ENCODE measurements around the gene SP6. TPM values are rescaled to one million over a fixed set of nuclear protein-coding genes. Genes with fewer than 3 reads are reported as not detected.

The SP6 gene
- total RNA-seq, 1 experiment from 2014 or later: 10.8 TPM

DNA sequence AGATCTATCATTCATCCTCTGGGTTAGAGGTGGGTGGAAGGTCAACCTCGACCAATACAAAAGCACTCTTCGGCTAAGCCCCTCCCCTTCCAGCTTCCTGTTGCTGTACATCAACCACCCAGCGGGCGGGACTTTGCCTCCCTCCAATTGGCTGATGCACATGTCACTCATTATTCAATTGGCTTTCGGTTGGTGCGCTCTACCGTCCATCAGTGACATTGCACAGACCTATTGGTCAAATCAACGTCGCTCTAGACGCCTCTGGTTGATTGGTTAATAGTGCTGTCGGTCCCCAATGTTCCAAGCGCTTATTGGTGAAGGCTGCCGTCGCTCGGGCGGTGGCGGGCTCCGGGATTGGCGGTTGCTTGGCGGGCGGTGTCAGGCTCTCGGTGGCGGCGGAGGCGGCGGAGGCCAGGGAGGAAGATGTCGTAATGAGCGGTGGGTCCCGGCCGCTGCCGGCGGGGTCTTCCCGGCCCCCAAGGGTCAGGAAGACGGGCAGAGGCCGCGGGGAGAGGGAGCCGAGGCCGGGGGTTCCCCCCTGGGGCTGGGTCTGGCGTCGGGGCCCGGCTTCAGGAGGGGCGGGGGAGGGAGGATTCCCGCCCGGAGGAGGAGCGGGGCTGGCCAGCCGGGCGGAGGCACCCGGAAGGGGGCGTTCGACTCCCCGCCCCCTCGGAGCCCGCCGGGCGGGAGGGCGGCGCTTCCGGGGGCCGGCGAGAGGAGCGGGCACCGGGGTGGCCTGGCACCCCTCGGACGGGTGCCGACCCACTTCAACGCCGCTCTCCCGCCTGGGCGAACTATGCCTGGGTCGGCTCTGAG, 45.1 kb upstream of the SP6 start, which contains the start of gene SP2 (continued):
- TF ChIP-seq, protein P1, sequence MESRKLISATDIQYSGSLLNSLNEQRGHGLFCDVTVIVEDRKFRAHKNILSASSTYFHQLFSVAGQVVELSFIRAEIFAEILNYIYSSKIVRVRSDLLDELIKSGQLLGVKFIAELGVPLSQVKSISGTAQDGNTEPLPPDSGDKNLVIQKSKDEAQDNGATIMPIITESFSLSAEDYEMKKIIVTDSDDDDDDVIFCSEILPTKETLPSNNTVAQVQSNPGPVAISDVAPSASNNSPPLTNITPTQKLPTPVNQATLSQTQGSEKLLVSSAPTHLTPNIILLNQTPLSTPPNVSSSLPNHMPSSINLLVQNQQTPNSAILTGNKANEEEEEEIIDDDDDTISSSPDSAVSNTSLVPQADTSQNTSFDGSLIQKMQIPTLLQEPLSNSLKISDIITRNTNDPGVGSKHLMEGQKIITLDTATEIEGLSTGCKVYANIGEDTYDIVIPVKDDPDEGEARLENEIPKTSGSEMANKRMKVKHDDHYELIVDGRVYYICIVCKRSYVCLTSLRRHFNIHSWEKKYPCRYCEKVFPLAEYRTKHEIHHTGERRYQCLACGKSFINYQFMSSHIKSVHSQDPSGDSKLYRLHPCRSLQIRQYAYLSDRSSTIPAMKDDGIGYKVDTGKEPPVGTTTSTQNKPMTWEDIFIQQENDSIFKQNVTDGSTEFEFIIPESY (IDR thresholded peaks at IDR 0.05; ENCODE audit: extremely low read depth, insufficient replicate concordance, low read length): peak; percentile 87
- TF ChIP-seq FOSL1 (IDR thresholded peaks at IDR 0.05; ENCODE audit: low read depth) (no peak), EZH2phosphoT487 (IDR thresholded peaks at IDR 0.05; ENCODE audit: borderline replicate concordance) (no peak), SP1 (IDR thresholded peaks at IDR 0.05; ENCODE audit: low read depth) (peak; percentile 100), ELF1 (IDR thresholded peaks at IDR 0.05; ENCODE audit: borderline replicate concordance, low read depth) (no peak; the same call in 1 of the 2 replicates), YY1 (IDR thresholded peaks at IDR 0.05; ENCODE audit: extremely low read depth, insufficient replicate concordance, low read depth, low read length) (peak; percentile 62), EGR1 (IDR thresholded peaks at IDR 0.05; ENCODE audit: low read depth) (peak; percentile 82), POLR2AphosphoS5 (IDR thresholded peaks at IDR 0.05; ENCODE audit: low read depth, low read length) (peak; percentile 91), POLR2A (IDR thresholded peaks at IDR 0.05; ENCODE audit: borderline replicate concordance, extremely low read depth, insufficient read depth, insufficient read length) (peak; percentile 65), EZH2 (IDR thresholded peaks at IDR 0.05) (no peak), SRF (IDR thresholded peaks at IDR 0.05; ENCODE audit: low read depth) (no peak), CEBPB (IDR thresholded peaks at IDR 0.05; ENCODE audit: low read depth) (no peak), SIN3A (IDR thresholded peaks at IDR 0.05; ENCODE audit: low read depth) (no peak)
- TF ChIP-seq, protein P2, sequence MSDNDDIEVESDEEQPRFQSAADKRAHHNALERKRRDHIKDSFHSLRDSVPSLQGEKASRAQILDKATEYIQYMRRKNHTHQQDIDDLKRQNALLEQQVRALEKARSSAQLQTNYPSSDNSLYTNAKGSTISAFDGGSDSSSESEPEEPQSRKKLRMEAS (IDR thresholded peaks at IDR 0.05): no peak
- TF ChIP-seq, protein P3, sequence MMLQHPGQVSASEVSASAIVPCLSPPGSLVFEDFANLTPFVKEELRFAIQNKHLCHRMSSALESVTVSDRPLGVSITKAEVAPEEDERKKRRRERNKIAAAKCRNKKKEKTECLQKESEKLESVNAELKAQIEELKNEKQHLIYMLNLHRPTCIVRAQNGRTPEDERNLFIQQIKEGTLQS (IDR thresholded peaks at IDR 0.05): no peak
- TF ChIP-seq, protein P4, sequence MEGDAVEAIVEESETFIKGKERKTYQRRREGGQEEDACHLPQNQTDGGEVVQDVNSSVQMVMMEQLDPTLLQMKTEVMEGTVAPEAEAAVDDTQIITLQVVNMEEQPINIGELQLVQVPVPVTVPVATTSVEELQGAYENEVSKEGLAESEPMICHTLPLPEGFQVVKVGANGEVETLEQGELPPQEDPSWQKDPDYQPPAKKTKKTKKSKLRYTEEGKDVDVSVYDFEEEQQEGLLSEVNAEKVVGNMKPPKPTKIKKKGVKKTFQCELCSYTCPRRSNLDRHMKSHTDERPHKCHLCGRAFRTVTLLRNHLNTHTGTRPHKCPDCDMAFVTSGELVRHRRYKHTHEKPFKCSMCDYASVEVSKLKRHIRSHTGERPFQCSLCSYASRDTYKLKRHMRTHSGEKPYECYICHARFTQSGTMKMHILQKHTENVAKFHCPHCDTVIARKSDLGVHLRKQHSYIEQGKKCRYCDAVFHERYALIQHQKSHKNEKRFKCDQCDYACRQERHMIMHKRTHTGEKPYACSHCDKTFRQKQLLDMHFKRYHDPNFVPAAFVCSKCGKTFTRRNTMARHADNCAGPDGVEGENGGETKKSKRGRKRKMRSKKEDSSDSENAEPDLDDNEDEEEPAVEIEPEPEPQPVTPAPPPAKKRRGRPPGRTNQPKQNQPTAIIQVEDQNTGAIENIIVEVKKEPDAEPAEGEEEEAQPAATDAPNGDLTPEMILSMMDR (IDR thresholded peaks at IDR 0.05 in 2 of 3, conservative IDR thresholded peaks at IDR 0.05 in 1 of 3; ENCODE audit: borderline replicate concordance in 1 of 3, insufficient read depth in 1 of 3, low read depth in 2 of 3, low read length in 2 of 3): no peak

Data from HCT116 (cell line).